H1 (cell line): Measurements from ENCODE around the gene PSD2. TPM values are rescaled to one million over a fixed set of nuclear protein-coding genes. Genes with fewer than 3 reads are reported as not detected.

Experiments used
- CTCF ChIA-PET: fragments of 300-600 bp; sonication (Branson Sonifier 250); formaldehyde crosslinking; loops from one replicate; lab custom pipeline; 2021; ENCODE audit not compliant: partially characterized antibody; lab: Charles Lee
- POLR2A ChIA-PET: fragments of 300-600 bp; sonication (Branson Sonifier 250); formaldehyde crosslinking; loops from one replicate; lab custom pipeline; 2021; ENCODE audit warnings: inconsistent platforms; ENCODE audit not compliant: partially characterized antibody; lab: Charles Lee
- DNase-seq, 2 experiments: peaks; one replicate each; pipeline versions ENCODE4 v3.0.0 to v3.0.0-alpha.2; 2010 to 2022; ENCODE audit warnings: low spot score in 2 of 2, low read depth in 1 of 2, mixed read lengths in 1 of 2
- FAIRE-seq: peaks from 2 replicates; lab custom pipeline; 2011; peaks lifted over from hg19 to GRCh38; lab: Jason Lieb, UNC
- H2AFZ ChIP-seq: 2 replicates; pipeline ENCODE4 v1.8.1; 2012; ENCODE audit warnings: low read length, inconsistent platforms
- H2AK5ac ChIP-seq: 2 replicates; pipeline ENCODE4 v1.6.1; 2013; ENCODE audit warnings: low read depth, low read length
- H2BK120ac ChIP-seq: replicated peaks from 2 replicates; pipeline ENCODE3; 2013; ENCODE audit warnings: low read depth, low read length, inconsistent platforms
- H2BK12ac ChIP-seq: 2 replicates; pipeline ENCODE4 v1.6.1; 2013; ENCODE audit warnings: low read depth, low read length
- H2BK15ac ChIP-seq: 2 replicates; pipeline ENCODE4 v1.6.1; 2013; ENCODE audit warnings: low read length
- H2BK20ac ChIP-seq: 2 replicates; pipeline ENCODE4 v1.6.1; 2013; ENCODE audit warnings: low read length
- H2BK5ac ChIP-seq: 2 replicates; pipeline ENCODE4 v1.6.1; 2013; ENCODE audit warnings: low read depth, low read length
- H3K14ac ChIP-seq: 2 replicates; pipeline ENCODE4 v1.6.1; 2013; ENCODE audit warnings: inconsistent platforms; ENCODE audit not compliant: insufficient read length
- H3K18ac ChIP-seq: 2 replicates; pipeline ENCODE4 v1.6.1; 2013; ENCODE audit warnings: low read length; ENCODE audit errors: extremely low read depth
- H3K23ac ChIP-seq: 2 replicates; pipeline ENCODE4 v1.6.1; 2013; ENCODE audit warnings: inconsistent platforms; ENCODE audit not compliant: insufficient read length
- H3K23me2 ChIP-seq: 2 replicates; pipeline ENCODE4 v1.6.1; 2013; ENCODE audit warnings: low read depth, low read length
- H3K27ac ChIP-seq: 2 replicates; pipeline ENCODE4 v1.6.1; 2011; ENCODE audit warnings: low read depth, low read length, inconsistent platforms
- H3K27me3 ChIP-seq, 4 experiments: replicated peaks in 1 of 4; 1 replicate in 1 of 4; 2 replicates in 3 of 4; pipeline versions ENCODE4 v1.6.1 to v1.8.1; 2011 to 2013; ENCODE audit warnings: low read length in 3 of 4, mild to moderate bottlenecking in 3 of 4, inconsistent platforms in 2 of 4, mixed read lengths in 2 of 4, moderate library complexity in 1 of 4; ENCODE audit not compliant: control insufficient read depth in 3 of 4, insufficient read depth in 3 of 4; ENCODE audit errors: extremely low read depth in 1 of 4
- H3K36me3 ChIP-seq, 4 experiments: 2 replicates each; pipeline versions ENCODE4 v1.6.1 to v1.8.1; 2011 to 2013; ENCODE audit warnings: mild to moderate bottlenecking in 4 of 4, low read length in 3 of 4, moderate library complexity in 2 of 4, control low read depth in 1 of 4, inconsistent platforms in 1 of 4; ENCODE audit not compliant: insufficient read depth in 4 of 4, control insufficient read depth in 2 of 4
- H3K4ac ChIP-seq: replicated peaks from 2 replicates; pipeline ENCODE3; 2013; ENCODE audit warnings: low read length, low read depth, mixed read lengths, inconsistent platforms; ENCODE audit not compliant: insufficient read length
- H3K4me1 ChIP-seq, 4 experiments: replicated peaks in 1 of 4; 1 replicate in 1 of 4; 2 replicates in 3 of 4; pipeline versions ENCODE4 v1.6.1 to v1.8.1; 2011 to 2013; ENCODE audit warnings: low read length in 3 of 4, inconsistent platforms in 2 of 4, mixed read lengths in 1 of 4; ENCODE audit not compliant: insufficient read depth in 4 of 4, control insufficient read depth in 3 of 4
- H3K4me2 ChIP-seq, 2 experiments: 2 replicates each; pipeline versions ENCODE4 v1.6.1 to v1.8.1; 2011 to 2013; ENCODE audit warnings: low read depth in 2 of 2, low read length in 2 of 2, control low read depth in 1 of 2, inconsistent platforms in 1 of 2, mild to moderate bottlenecking in 1 of 2; ENCODE audit not compliant: insufficient read depth in 1 of 2
- H3K4me3 ChIP-seq, 4 experiments: fragments of 200-600, 300-600 bp in 1 of 4; sonication (generic), shearing (Covaris generic), sonication (Bioruptor Twin) in 1 of 4; 2 replicates each; pipeline versions ENCODE4 v1.5.1 to v1.8.1; 2011 to 2016; ENCODE audit warnings: low read length in 4 of 4, low read depth in 3 of 4, control low read depth in 2 of 4, inconsistent platforms in 2 of 4, mild to moderate bottlenecking in 2 of 4, mixed read lengths in 1 of 4, moderate library complexity in 1 of 4; ENCODE audit not compliant: insufficient read depth in 2 of 4; ENCODE audit errors: extremely low read depth in 1 of 4
- H3K56ac ChIP-seq: replicated peaks from 2 replicates; pipeline ENCODE3; 2013; ENCODE audit warnings: low read depth, mild to moderate bottlenecking, mixed read lengths, low read length, inconsistent platforms; ENCODE audit not compliant: insufficient read length
- H3K79me1 ChIP-seq: 2 replicates; pipeline ENCODE4 v1.6.1; 2013; ENCODE audit warnings: low read depth, low read length, control low read depth
- H3K79me2 ChIP-seq, 2 experiments: 2 replicates each; pipeline versions ENCODE4 v1.6.1 to v1.8.1; 2012 to 2013; ENCODE audit warnings: low read length in 2 of 2, mild to moderate bottlenecking in 2 of 2, inconsistent platforms in 1 of 2; ENCODE audit not compliant: insufficient read depth in 2 of 2, control insufficient read depth in 1 of 2
- H3K9ac ChIP-seq, 4 experiments: replicated peaks in 1 of 4; 1 replicate in 1 of 4; 2 replicates in 3 of 4; pipeline versions ENCODE4 v1.6.1 to v1.8.1; 2011 to 2013; ENCODE audit warnings: low read depth in 3 of 4, low read length in 3 of 4, control low read depth in 2 of 4, mild to moderate bottlenecking in 2 of 4, moderate library complexity in 2 of 4, inconsistent platforms in 1 of 4; ENCODE audit errors: extremely low read depth in 1 of 4
- H3K9me3 ChIP-seq, 2 experiments: 2 replicates each; pipeline versions ENCODE4 v1.6.1 to v1.8.1; 2012 to 2013; ENCODE audit warnings: mild to moderate bottlenecking in 2 of 2, moderate library complexity in 2 of 2, control low read depth in 1 of 2, inconsistent platforms in 1 of 2, low read depth in 1 of 2, low read length in 1 of 2, mixed read lengths in 1 of 2; ENCODE audit not compliant: insufficient read depth in 2 of 2
- H4K20me1 ChIP-seq, 2 experiments: replicated peaks in 1 of 2; 2 replicates each; pipeline versions ENCODE3 to v1.8.1; 2011 to 2013; ENCODE audit warnings: inconsistent platforms in 2 of 2, low read length in 2 of 2, mild to moderate bottlenecking in 1 of 2; ENCODE audit not compliant: insufficient read depth in 2 of 2, control insufficient read depth in 1 of 2
- H4K5ac ChIP-seq: 2 replicates; pipeline ENCODE4 v1.6.1; 2013; ENCODE audit warnings: low read length, low read depth, mixed read lengths, inconsistent platforms; ENCODE audit not compliant: insufficient read length
- H4K8ac ChIP-seq: 2 replicates; pipeline ENCODE4 v1.8.0; 2013; ENCODE audit warnings: mild to moderate bottlenecking, moderate library complexity, low read length, inconsistent platforms; ENCODE audit not compliant: insufficient read depth; ENCODE audit errors: extremely low read depth
- H4K91ac ChIP-seq: replicated peaks from 2 replicates; pipeline ENCODE3; 2013; ENCODE audit warnings: low read length, mixed read lengths, inconsistent platforms; ENCODE audit not compliant: insufficient read length
- BCL11A ChIP-seq, 2 experiments: IDR thresholded peaks; one replicate each; pipeline ENCODE4 v1.6.1; 2011; ENCODE audit warnings: low read depth in 2 of 2, low read length in 2 of 2, mild to moderate bottlenecking in 2 of 2
- CHD1 ChIP-seq: IDR thresholded peaks from 2 replicates; pipeline ENCODE4 v1.6.1; 2012; ENCODE audit warnings: low read depth, low read length, improper control_type of control experiment
- JUN ChIP-seq: IDR thresholded peaks from 2 replicates; pipeline ENCODE4 v1.6.1; 2011; ENCODE audit warnings: low read depth, mild to moderate bottlenecking, improper control_type of control experiment, low read length
- KDM4A ChIP-seq: IDR thresholded peaks from one replicate; pipeline ENCODE4 v1.7.1; 2012; ENCODE audit warnings: low read depth, mild to moderate bottlenecking, moderate library complexity, low read length, inconsistent platforms; ENCODE audit not compliant: severe bottlenecking
- POLR2A ChIP-seq, 2 experiments: IDR thresholded peaks; 1 replicate in 1 of 2; 2 replicates in 1 of 2; pipeline ENCODE4 v1.6.1; 2011; ENCODE audit warnings: low read depth in 2 of 2, low read length in 2 of 2, mild to moderate bottlenecking in 2 of 2; ENCODE audit errors: control extremely low read depth in 1 of 2
- POLR2AphosphoS5 ChIP-seq: IDR thresholded peaks from 2 replicates; pipeline ENCODE4 v1.6.1; 2011; ENCODE audit warnings: low read depth, low read length
- RFX5 ChIP-seq: IDR thresholded peaks from 2 replicates; pipeline ENCODE4 v1.6.1; 2011; ENCODE audit warnings: low read depth, low read length, improper control_type of control experiment, borderline replicate concordance
- TAF7 ChIP-seq: optimal IDR thresholded peaks from 2 replicates; pipeline ENCODE3; 2011; ENCODE audit warnings: low read depth, mild to moderate bottlenecking, inconsistent platforms, low read length, moderate library complexity, borderline replicate concordance
- TEAD4 ChIP-seq: IDR thresholded peaks from 2 replicates; pipeline ENCODE4 v1.6.1; 2012; ENCODE audit warnings: low read depth, low read length, inconsistent platforms, mixed read lengths
- YY1 ChIP-seq: IDR thresholded peaks from 2 replicates; pipeline ENCODE4 v1.6.1; 2011; ENCODE audit warnings: low read depth, mild to moderate bottlenecking, low read length
- WGBS, 2 experiments: shearing (Covaris generic) in 1 of 2; methylation state at CpG; one replicate each; pipeline versions ENCODE4 v1.1.6 to v1.1.7; 2013 to 2015; ENCODE audit warnings: low lambda C conversion rate in 2 of 2, mixed read lengths in 2 of 2, inconsistent platforms in 1 of 2, low coverage in 1 of 2, missing lambda C conversion rate in 1 of 2; ENCODE audit not compliant: insufficient replicate concordance in 2 of 2, insufficient coverage in 1 of 2, insufficient read length in 1 of 2; ENCODE audit errors: extremely low coverage in 1 of 2, missing lambda C conversion rate in 1 of 2; 5-methylcytosine and 5-hydroxymethylcytosine counted together
- polyA plus RNA-seq, 7 experiments: library from polyadenylated mRNA; depleted of rRNA in 3 of 7; stranded (reverse) in 5 of 7; unstranded in 2 of 7; fragments of >200 nt in 5 of 7; fragments of 200-250 nt in 2 of 7; gene quantifications; 1 replicate in 5 of 7; 2 replicates in 1 of 7; 4 replicates in 1 of 7; pipeline versions ENCODE4 v1.2.1 to v1.2.3, GENCODE V29; 2011 to 2013; ENCODE audit warnings: missing spikeins in 2 of 7, mixed read lengths in 2 of 7
- total RNA-seq: library from RNA; stranded (reverse); fragmentation: NEBNext Ultra II Directional; extraction: Animal tissue kit (Norgen Biotek cat#: 25700); gene quantifications from 2 replicates; pipeline ENCODE4 v1.2.1, GENCODE V29; 2021
- TF ChIP-seq, protein P1 (sequence below): IDR thresholded peaks from 2 replicates; pipeline ENCODE4 v1.6.1; 2012; ENCODE audit warnings: inconsistent platforms

PSD2 gene
- total and polyA plus RNA-seq, 2 of the 8 experiments (the other 6 are each of a cell fraction or from before 2014, with no cell fraction given) = 0.06 to 0.14 TPM

DNA sequence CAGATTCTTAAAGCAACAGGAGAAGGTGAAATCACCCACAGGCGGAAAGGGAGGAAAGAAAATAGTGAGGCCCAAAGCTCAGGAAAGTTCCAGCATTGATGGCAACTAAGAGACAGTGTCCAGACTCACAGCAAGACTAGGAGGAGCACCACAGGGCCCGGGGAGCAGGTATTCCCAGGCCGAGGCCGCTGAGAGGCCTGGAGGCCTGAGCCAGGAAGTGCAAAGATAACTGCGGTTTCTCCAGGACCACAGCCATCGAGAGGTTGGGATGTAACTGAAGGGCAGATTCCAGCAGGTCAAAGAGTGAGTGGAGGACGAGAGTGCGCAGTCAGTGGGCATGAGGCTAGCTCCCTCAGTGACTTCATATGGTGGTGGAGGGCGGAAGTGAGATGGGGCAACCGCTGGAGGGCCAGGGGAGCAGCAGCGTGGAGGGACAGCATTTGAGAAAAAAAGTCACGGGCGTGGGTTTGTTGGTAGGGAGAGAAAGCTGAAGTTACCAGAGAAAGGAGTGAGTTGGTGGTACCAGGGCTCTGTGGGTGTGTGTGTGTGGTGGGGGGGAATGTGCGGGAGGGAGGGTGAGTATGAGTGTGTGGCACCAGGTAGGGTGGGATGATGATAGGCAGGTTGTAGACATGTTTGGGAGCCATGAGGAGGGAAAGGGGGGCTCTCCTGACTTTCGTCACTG is 89.7 kb downstream of the PSD2 start:
- Histone ChIP-seq H4K91ac (no peak overlapping the region), H3K27me3 (peaks cover 0 to 2% (median under 1%) of the 10 kb centered on the region in 4 experiments; a peak in 3 of 7 replicates), H3K18ac (no peak overlapping the region; the same call in 1 of the 2 replicates), H3K4ac (no peak overlapping the region), H3K27ac (no peak overlapping the region), H2BK20ac (no peak overlapping the region), H3K23ac (no peak overlapping the region), H3K79me2 (no peaks in the 10 kb centered on the region), H2BK15ac (no peak overlapping the region), H2BK5ac (no peak overlapping the region), H2AFZ (no peak overlapping the region), H3K23me2 (no peaks in the 10 kb centered on the region), H3K56ac (no peak overlapping the region), H4K8ac (no peak overlapping the region), H3K36me3 (no peaks in the 10 kb centered on the region), H3K4me3 (no peak overlapping the region), H4K20me1 (no peaks in the 10 kb centered on the region), H3K9ac (no peak overlapping the region), H3K9me3 (no peaks in the 10 kb centered on the region), H3K14ac (no peak overlapping the region), H3K79me1 (peaks cover 2% of the 10 kb centered on the region; the same call in 1 of the 2 replicates), H2BK120ac (no peak overlapping the region), H2AK5ac (no peak overlapping the region), H3K4me2 (no peak overlapping the region), H2BK12ac (no peak overlapping the region), H3K4me1 (peaks cover 0 to 9% (median 0%) of the 10 kb centered on the region in 4 experiments; a peak in 3 of 7 replicates), H4K5ac (no peak overlapping the region)
- WGBS, 2 experiments = 91% methylated on average over 14 of the region's 15 CpGs; no CpG with 5 or more reads in 1 of the 2 experiments
- POLR2A ChIA-PET = interaction anchor here (0.6 kb wide), 1 partner anchor 90 kb away, joined by 3 read pairs; no protein-coding TSS in a partner anchor
- DNase-seq (no peak), FAIRE-seq (no peak)
- CTCF ChIA-PET = interaction anchor here (1.0 to 5.3 kb wide), 9 partner anchors 11 to 109 kb away, joined by 3 to 50 read pairs (median 5); no protein-coding TSS in a partner anchor
- no peak for TF ChIP-seq CHD1
- TF ChIP-seq RFX5 = no peak
- no peak for TF ChIP-seq BCL11A (IDR thresholded peaks at IDR 0.05; ENCODE audit: low read depth in 2 of 2, low read length in 2 of 2)
- TF ChIP-seq POLR2A (IDR thresholded peaks at IDR 0.05; ENCODE audit: control extremely low read depth in 1 of 2, low read depth in 2 of 2, low read length in 2 of 2) = no peak
- TF ChIP-seq YY1 = no peak
- no peak for TF ChIP-seq TAF7
- TF ChIP-seq, protein P1, sequence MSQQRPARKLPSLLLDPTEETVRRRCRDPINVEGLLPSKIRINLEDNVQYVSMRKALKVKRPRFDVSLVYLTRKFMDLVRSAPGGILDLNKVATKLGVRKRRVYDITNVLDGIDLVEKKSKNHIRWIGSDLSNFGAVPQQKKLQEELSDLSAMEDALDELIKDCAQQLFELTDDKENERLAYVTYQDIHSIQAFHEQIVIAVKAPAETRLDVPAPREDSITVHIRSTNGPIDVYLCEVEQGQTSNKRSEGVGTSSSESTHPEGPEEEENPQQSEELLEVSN = no peak
- TF ChIP-seq KDM4A = no peak
- TF ChIP-seq JUN = no peak
- no peak for TF ChIP-seq POLR2AphosphoS5
- TF ChIP-seq TEAD4 = no peak
